GM04504 (cell line): Measurements from ENCODE around the gene SARS2.
"Not testable (repeated sequence)": the region's sequence is repeated elsewhere in the genome, so short reads cannot be mapped to it uniquely, and the experiment has no call there.

Experiments used
- DNase-seq: peaks from one replicate; pipeline ENCODE4 v3.0.0-alpha.2; 2012; ENCODE audit warnings: low read depth

SARS2 gene

GRCh38 chr19:38890686-38891085 is 39.9 kb downstream of the SARS2 start:
- DNase-seq, result no peak

- no peak for DNase-seq
These were observed 40.8 kb downstream of the SARS2 start for GRCh38 chr19:38889803-38890202.

- no peak for DNase-seq
These were observed 41.7 kb downstream of the SARS2 start for GRCh38 chr19:38888876-38889275.

- DNase-seq, result not testable (repeated sequence)
These were observed 45.9 kb downstream of the SARS2 start for GRCh38 chr19:38884691-38885090.

GRCh38 chr19:38883286-38883685 is 47.3 kb downstream of the SARS2 start:
- no peak for DNase-seq

GRCh38 chr19:38880882-38881609 is 49.5 kb downstream of the SARS2 start:
- no peak for DNase-seq

GRCh38 chr19:38880076-38880881 is 50.3 kb downstream of the SARS2 start:
- DNase-seq, result no peak

- DNase-seq, result no peak
These were observed 51.2 kb downstream of the SARS2 start for GRCh38 chr19:38879400-38879751.

- DNase-seq, result no peak
These were observed 51.8 kb downstream of the SARS2 start for GRCh38 chr19:38878575-38879399.

- DNase-seq, result no peak
These were observed 52.6 kb downstream of the SARS2 start, which contains the start of gene RINL for GRCh38 chr19:38877781-38878574. Gene RINL, minus strand, starts transcription at chr19:38878275. Its CDS starts 1,533 bp downstream, at chr19:38876742.

GRCh38 chr19:38875656-38876395 is 54.7 kb downstream of the SARS2 start:
- no peak for DNase-seq

GRCh38 chr19:38873400-38873799 is 57.2 kb downstream of the SARS2 start:
- DNase-seq, result not testable (repeated sequence)

GRCh38 chr19:38870612-38871011 is 60.0 kb downstream of the SARS2 start:
- DNase-seq, result no peak

GRCh38 chr19:38869836-38870607 is 60.5 kb downstream of the SARS2 start:
- DNase-seq, result peak; percentile 31

GRCh38 chr19:38869160-38869835 is 61.3 kb downstream of the SARS2 start:
- no peak for DNase-seq

- no peak for DNase-seq
These were observed 62.0 kb downstream of the SARS2 start for GRCh38 chr19:38868551-38868950.

GRCh38 chr19:38867171-38867780 is 63.3 kb downstream of the SARS2 start:
- no peak for DNase-seq
